Panc1 (cell line): ENCODE data around the gene PRM2. TPM values are rescaled to one million over a fixed set of nuclear protein-coding genes. Genes with fewer than 3 reads are reported as not detected.

Source experiments
- ATAC-seq: fragments of 200-7000 bp; cut with Tn5 transposase; 2 replicates; pipeline ENCODE4 v1.9.1; 2020; ENCODE audit warnings: mild to moderate bottlenecking, moderate library complexity
- BruUV-seq: library from RNA; stranded (reverse); fragments of 400-500 nt; replicated peaks from 2 replicates; lab custom pipeline; 2021; lab: Mats Ljungman, UMichigan
- CTCF ChIA-PET: fragments of 300-600 bp; sonication (Branson Sonifier 250); formaldehyde crosslinking; loops from one replicate; lab custom pipeline; 2022; ENCODE audit warnings: antibody characterized with exemption; lab: Charles Lee
- POLR2A ChIA-PET: fragments of 300-600 bp; sonication (Branson Sonifier 250); formaldehyde crosslinking; loops from one replicate; lab custom pipeline; 2022; ENCODE audit warnings: antibody characterized with exemption; lab: Charles Lee
- DNase-seq: peaks from one replicate; pipeline ENCODE4 v3.0.0-alpha.2; 2010; ENCODE audit warnings: low read depth, low spot score
- H3K27ac ChIP-seq: 2 replicates; pipeline ENCODE4 v1.5.1; 2011; ENCODE audit warnings: mild to moderate bottlenecking, low read length, inconsistent platforms
- H3K27me3 ChIP-seq: fragments of 200-500 bp; sonication (Bioruptor generic); 2 replicates; pipeline ENCODE4 v1.6.0; 2014; ENCODE audit warnings: low read length, inconsistent platforms; ENCODE audit not compliant: control insufficient read depth, insufficient read depth
- H3K36me3 ChIP-seq: fragments of 200-500 bp; sonication (Bioruptor generic); 2 replicates; pipeline ENCODE4 v1.5.1; 2014; ENCODE audit warnings: inconsistent platforms, mild to moderate bottlenecking, low read length, moderate library complexity; ENCODE audit not compliant: control insufficient read depth, insufficient read depth
- H3K4me1 ChIP-seq: 2 replicates; pipeline ENCODE4 v1.5.1; 2011; ENCODE audit warnings: inconsistent platforms, mild to moderate bottlenecking, low read length, moderate library complexity; ENCODE audit not compliant: control insufficient read depth, insufficient read depth
- H3K4me3 ChIP-seq, 2 experiments: 2 replicates each; pipeline ENCODE4 v1.5.1; 2011 to 2012; ENCODE audit warnings: low read depth in 2 of 2, low read length in 2 of 2, mild to moderate bottlenecking in 2 of 2, inconsistent platforms in 1 of 2, moderate library complexity in 1 of 2
- H3K9me3 ChIP-seq: fragments of 200-500 bp; sonication (Bioruptor generic); 2 replicates; pipeline ENCODE4 v1.5.1; 2014; ENCODE audit warnings: low read depth, mild to moderate bottlenecking, inconsistent platforms, low read length, moderate library complexity; ENCODE audit not compliant: control insufficient read depth, insufficient read depth
- POLR2AphosphoS5 ChIP-seq: IDR thresholded peaks from 2 replicates; pipeline ENCODE4 v1.6.1; 2012; ENCODE audit warnings: mild to moderate bottlenecking, low read depth, low read length, moderate library complexity
- REST ChIP-seq, 2 experiments: IDR thresholded peaks; 2 replicates each; pipeline ENCODE4 v1.6.1; 2011 to 2012; ENCODE audit warnings: low read depth in 2 of 2, control low read depth in 1 of 2, low read length in 1 of 2, mild to moderate bottlenecking in 1 of 2, moderate library complexity in 1 of 2; ENCODE audit not compliant: insufficient read depth in 1 of 2
- SIN3A ChIP-seq: IDR thresholded peaks from 2 replicates; pipeline ENCODE4 v1.6.1; 2012; ENCODE audit warnings: low read depth, mild to moderate bottlenecking, low read length, moderate library complexity, borderline replicate concordance; ENCODE audit not compliant: insufficient read depth
- TCF7L2 ChIP-seq: IDR thresholded peaks from 2 replicates; pipeline ENCODE4 v1.6.1; 2011; ENCODE audit warnings: mild to moderate bottlenecking, low read depth, low read length, inconsistent platforms
- in situ Hi-C: cut with HindIII; loops from 2 replicates; pipeline ENCODE4 v1.10.0; 2016; ENCODE audit warnings: low sequenced_read_pairs, low pct_unique_long_range_greater_than_20kb
- intact Hi-C: fragments of 100-400 bp; cut with micrococcal nuclease; formaldehyde crosslinking; loops from one replicate; pipeline ENCODE4 v1.10.0; 2022; ENCODE audit not compliant: unreplicated experiment
- total RNA-seq: library from RNA; stranded (reverse); gene quantifications from one replicate; pipeline ENCODE4 v1.2.1, GENCODE V29; 2021; ENCODE audit not compliant: unreplicated experiment
- TF ChIP-seq, protein P1 (sequence below): fragments of 450-650 bp; IDR thresholded peaks from 2 replicates; pipeline ENCODE4 v1.5.1; 2017; ENCODE audit warnings: mild to moderate bottlenecking

Gene PRM2
- total RNA-seq, 1 experiment from 2014 or later, result not detected

GRCh38 chr16:11298143-11298900 lies 22.0 kb upstream of the PRM2 start:
- Histone ChIP-seq H3K4me3 (no peak overlapping the region; a peak in 1 of 4 replicates), H3K36me3 (no peaks in the 10 kb centered on the region), H3K27ac (no peak overlapping the region; the same call in 1 of the 2 replicates), H3K27me3 (no peaks in the 10 kb centered on the region), H3K9me3 (no peaks in the 10 kb centered on the region), H3K4me1 (peaks cover 15% of the 10 kb centered on the region)
- BruUV-seq, result no TSS peak
- in situ Hi-C loops, result no loop called here
- intact Hi-C loops, result no loop called here
- TF ChIP-seq TCF7L2 (no peak), SIN3A (no peak), POLR2AphosphoS5 (no peak), REST (IDR thresholded peaks at IDR 0.05; ENCODE audit: insufficient read depth in 1 of 2, low read depth in 2 of 2, low read length in 1 of 2) (no peak)
- TF ChIP-seq, protein P1, sequence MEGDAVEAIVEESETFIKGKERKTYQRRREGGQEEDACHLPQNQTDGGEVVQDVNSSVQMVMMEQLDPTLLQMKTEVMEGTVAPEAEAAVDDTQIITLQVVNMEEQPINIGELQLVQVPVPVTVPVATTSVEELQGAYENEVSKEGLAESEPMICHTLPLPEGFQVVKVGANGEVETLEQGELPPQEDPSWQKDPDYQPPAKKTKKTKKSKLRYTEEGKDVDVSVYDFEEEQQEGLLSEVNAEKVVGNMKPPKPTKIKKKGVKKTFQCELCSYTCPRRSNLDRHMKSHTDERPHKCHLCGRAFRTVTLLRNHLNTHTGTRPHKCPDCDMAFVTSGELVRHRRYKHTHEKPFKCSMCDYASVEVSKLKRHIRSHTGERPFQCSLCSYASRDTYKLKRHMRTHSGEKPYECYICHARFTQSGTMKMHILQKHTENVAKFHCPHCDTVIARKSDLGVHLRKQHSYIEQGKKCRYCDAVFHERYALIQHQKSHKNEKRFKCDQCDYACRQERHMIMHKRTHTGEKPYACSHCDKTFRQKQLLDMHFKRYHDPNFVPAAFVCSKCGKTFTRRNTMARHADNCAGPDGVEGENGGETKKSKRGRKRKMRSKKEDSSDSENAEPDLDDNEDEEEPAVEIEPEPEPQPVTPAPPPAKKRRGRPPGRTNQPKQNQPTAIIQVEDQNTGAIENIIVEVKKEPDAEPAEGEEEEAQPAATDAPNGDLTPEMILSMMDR, result no peak
- no peak for DNase-seq
- POLR2A ChIA-PET, result no interaction called here
- CTCF ChIA-PET, result interaction anchor here (0.6 to 1.3 kb wide), 5 partner anchors 25 to 1100 kb away, joined by 3 to 7 read pairs (median 3); partner anchors contain the start of gene PRM3
- ATAC-seq, result peak; percentile 39; the same call in 1 of the 2 replicates

DNA sequence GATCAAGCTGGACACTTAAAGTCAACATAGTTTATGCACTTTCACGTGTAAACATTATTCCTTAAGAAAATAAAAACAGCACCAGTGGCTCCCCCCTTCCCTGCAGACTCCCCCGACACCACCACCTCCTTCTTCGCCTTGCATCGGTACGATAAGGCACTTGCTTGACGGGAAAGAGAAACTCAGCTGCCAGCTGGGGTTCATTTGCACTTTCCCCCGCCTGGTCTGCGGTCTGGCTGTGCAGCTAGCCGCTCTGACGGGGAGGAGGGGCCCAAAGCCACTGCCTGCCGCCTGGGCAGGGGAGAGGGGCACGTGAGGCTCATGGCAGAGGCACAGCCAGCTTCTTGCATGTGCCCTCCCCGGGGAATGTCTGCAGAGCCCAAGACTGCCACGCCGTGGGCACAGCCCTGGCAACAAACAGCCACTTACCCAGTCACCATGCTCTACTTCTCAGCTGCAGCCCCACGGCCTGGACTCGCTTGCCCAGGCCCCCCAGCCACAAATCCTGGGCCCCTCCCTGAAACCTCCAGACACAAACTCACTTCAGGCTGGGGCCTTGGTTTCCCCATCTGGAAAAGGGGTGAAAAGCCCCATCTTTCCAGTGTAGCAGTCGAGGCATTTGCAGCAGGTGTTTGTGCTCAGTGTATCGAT lies 21.3 kb upstream of the PRM2 start:
- no peak for TF ChIP-seq TCF7L2
- no peak for TF ChIP-seq SIN3A
- no peak for TF ChIP-seq POLR2AphosphoS5
- TF ChIP-seq, protein P1, result no peak
- TF ChIP-seq REST (IDR thresholded peaks at IDR 0.05; ENCODE audit: insufficient read depth in 1 of 2, low read depth in 2 of 2, low read length in 1 of 2), result no peak
- Histone ChIP-seq H3K4me3 (peak overlapping the region in 1 of 2 experiments; percentile 44; a peak in 2 of 4 replicates), H3K4me1 (peaks cover 15% of the 10 kb centered on the region), H3K27ac (peak overlapping the region; percentile 26; the same call in 1 of the 2 replicates), H3K27me3 (no peaks in the 10 kb centered on the region), H3K36me3 (no peaks in the 10 kb centered on the region), H3K9me3 (no peaks in the 10 kb centered on the region)
- POLR2A ChIA-PET, result no interaction called here
- CTCF ChIA-PET, result interaction anchor here (0.6 to 1.3 kb wide), 4 partner anchors 24 to 334 kb away, joined by 3 to 8 read pairs (median 6); partner anchors contain the start of gene PRM3
- intact Hi-C loops, result no loop called here
- ATAC-seq (peak; percentile 88), DNase-seq (no peak)
- in situ Hi-C loops, result no loop called here
- BruUV-seq, result no TSS peak
